ENCODE measurements around the gene COPB2. TPM values are rescaled to one million over a fixed set of nuclear protein-coding genes. Genes with fewer than 3 reads are reported as not detected.

The COPB2 gene
- total RNA-seq, 1 experiment from 2014 or later, result 95.8 TPM

GRCh38 chr3:139396707-139397106, 7.3 kb upstream of the COPB2 start:
- CTCF ChIA-PET, result no interaction called here
- intact Hi-C loops (cut with micrococcal nuclease), result no loop called here
- no peak overlapping the region for H3K9ac ChIP-seq (ENCODE audit: low read length)
- TF ChIP-seq CTCF (conservative IDR thresholded peaks at IDR 0.05; ENCODE audit: low read depth, low read length), result no peak
- TF ChIP-seq EZH2phosphoT487 (IDR thresholded peaks at IDR 0.05; ENCODE audit: borderline replicate concordance, low read length), result no peak
- TF ChIP-seq EZH2 (IDR thresholded peaks at IDR 0.05; ENCODE audit: low read length, unreplicated experiment), result no peak
- no peaks in the 10 kb centered on the region for H3K9me3 ChIP-seq (ENCODE audit: low read length)
- no peaks in the 10 kb centered on the region for H4K20me1 ChIP-seq (ENCODE audit: low read length)
- H3K27ac ChIP-seq (ENCODE audit: low read length), result no peak overlapping the region
- no peak overlapping the region for H2AFZ ChIP-seq (ENCODE audit: low read length)
- POLR2A ChIA-PET (ENCODE audit: unreplicated experiment), result no interaction called here
- ATAC-seq (no peak), DNase-seq (no peak)
- no peaks in the 10 kb centered on the region for H3K4me1 ChIP-seq (ENCODE audit: insufficient read depth, low read length)
- BruUV-seq (replicated peaks), result no TSS peak
- no peaks in the 10 kb centered on the region for H3F3A ChIP-seq (ENCODE audit: low read length, unreplicated experiment)
- no peaks in the 10 kb centered on the region for H3K27me3 ChIP-seq (ENCODE audit: low read length)
- H3K4me3 ChIP-seq (ENCODE audit: low read length), result no peak overlapping the region
- H3K4me2 ChIP-seq (ENCODE audit: low read length), result no peak overlapping the region
- no peaks in the 10 kb centered on the region for H3K36me3 ChIP-seq (ENCODE audit: low read depth, low read length)
- no peaks in the 10 kb centered on the region for H3K9me2 ChIP-seq (replicated peaks; ENCODE audit: low read length)
- H3K79me2 ChIP-seq (ENCODE audit: low read length), result no peaks in the 10 kb centered on the region

GRCh38 chr3:139394116-139394515, 4.7 kb upstream of the COPB2 start:
- Histone ChIP-seq H4K20me1 (ENCODE audit: low read length) (no peaks in the 10 kb centered on the region), H3K79me2 (ENCODE audit: low read length) (peaks cover 3% of the 10 kb centered on the region), H3K36me3 (ENCODE audit: low read depth, low read length) (no peaks in the 10 kb centered on the region), H3K9ac (ENCODE audit: low read length) (no peak overlapping the region), H3K27ac (ENCODE audit: low read length) (no peak overlapping the region), H3K9me2 (replicated peaks; ENCODE audit: low read length) (no peaks in the 10 kb centered on the region), H3K27me3 (ENCODE audit: low read length) (no peaks in the 10 kb centered on the region), H2AFZ (ENCODE audit: low read length) (no peak overlapping the region), H3K4me3 (ENCODE audit: low read length) (no peak overlapping the region), H3F3A (ENCODE audit: low read length, unreplicated experiment) (no peaks in the 10 kb centered on the region), H3K4me1 (ENCODE audit: insufficient read depth, low read length) (no peaks in the 10 kb centered on the region), H3K4me2 (ENCODE audit: low read length) (no peak overlapping the region), H3K9me3 (ENCODE audit: low read length) (no peaks in the 10 kb centered on the region)
- ChIA-PET CTCF (no interaction called here), POLR2A (ENCODE audit: unreplicated experiment) (no interaction called here)
- ATAC-seq, result no peak
- intact Hi-C loops (cut with micrococcal nuclease), result no loop called here
- DNase-seq, result no peak
- TF ChIP-seq CTCF (conservative IDR thresholded peaks at IDR 0.05; ENCODE audit: low read depth, low read length), result no peak
- no peak for TF ChIP-seq EZH2 (IDR thresholded peaks at IDR 0.05; ENCODE audit: low read length, unreplicated experiment)
- no peak for TF ChIP-seq EZH2phosphoT487 (IDR thresholded peaks at IDR 0.05; ENCODE audit: borderline replicate concordance, low read length)
- BruUV-seq (replicated peaks), result no TSS peak

GRCh38 chr3:139388821-139389551, 461 bp downstream of the COPB2 start:
- ATAC-seq (peak; percentile 2), DNase-seq (no peak)
- no peak for TF ChIP-seq EZH2phosphoT487 (IDR thresholded peaks at IDR 0.05; ENCODE audit: borderline replicate concordance, low read length)
- no peak for TF ChIP-seq CTCF (conservative IDR thresholded peaks at IDR 0.05; ENCODE audit: low read depth, low read length)
- TF ChIP-seq EZH2 (IDR thresholded peaks at IDR 0.05; ENCODE audit: low read length, unreplicated experiment), result no peak
- intact Hi-C loops (cut with micrococcal nuclease), result no loop called here
- peaks cover 55% of the 10 kb centered on the region for H3K79me2 ChIP-seq (ENCODE audit: low read length)
- H2AFZ ChIP-seq (ENCODE audit: low read length), result peak overlapping the region; percentile 82
- peaks cover 9% of the 10 kb centered on the region; the same call in 1 of the 2 replicates for H3K4me1 ChIP-seq (ENCODE audit: insufficient read depth, low read length)
- peak overlapping the region; percentile 99 for H3K9ac ChIP-seq (ENCODE audit: low read length)
- no peaks in the 10 kb centered on the region for H3K36me3 ChIP-seq (ENCODE audit: low read depth, low read length)
- H3K27me3 ChIP-seq (ENCODE audit: low read length), result no peaks in the 10 kb centered on the region
- no peaks in the 10 kb centered on the region for H3F3A ChIP-seq (ENCODE audit: low read length, unreplicated experiment)
- H3K4me2 ChIP-seq (ENCODE audit: low read length), result peak overlapping the region; percentile 84
- H3K27ac ChIP-seq (ENCODE audit: low read length), result peak overlapping the region; percentile 59
- no peaks in the 10 kb centered on the region for H3K9me2 ChIP-seq (replicated peaks; ENCODE audit: low read length)
- no peaks in the 10 kb centered on the region for H3K9me3 ChIP-seq (ENCODE audit: low read length)
- TSS peak; percentile 82 for BruUV-seq (replicated peaks)
- ChIA-PET CTCF (no interaction called here), POLR2A (ENCODE audit: unreplicated experiment) (no interaction called here)
- H4K20me1 ChIP-seq (ENCODE audit: low read length), result 0 out of 2 replicates have a peak, but pooled peaks cover 3% of the 10 kb centered on the region
- peak overlapping the region; percentile 82 for H3K4me3 ChIP-seq (ENCODE audit: low read length)

All from PC-3 (cell line).